Type B pancreatic cell (in vitro differentiated cells): ENCODE results near the gene VEGFB. TPM values are rescaled to one million over a fixed set of nuclear protein-coding genes. Genes with fewer than 3 reads are reported as not detected.

Experiments used
- DNase-seq: peaks from one replicate; pipeline ENCODE4 v3.0.0; 2021; ENCODE audit warnings: mixed read lengths; ENCODE audit not compliant: unreplicated experiment; ENCODE audit errors: extremely low spot score
- H3K27ac Mint-ChIP-seq: 2 replicates; pipeline ENCODE4 v1.8.0; 2021; ENCODE audit warnings: mild to moderate bottlenecking, mixed read lengths
- H3K27me3 Mint-ChIP-seq: 2 replicates; pipeline ENCODE4 v1.8.0; 2021; ENCODE audit warnings: mixed read lengths
- H3K36me3 Mint-ChIP-seq: 2 replicates; pipeline ENCODE4 v1.8.0; 2021; ENCODE audit warnings: mixed read lengths
- H3K4me1 Mint-ChIP-seq: one replicate; pipeline ENCODE4 v1.8.0; 2021; ENCODE audit warnings: mixed read lengths; ENCODE audit not compliant: unreplicated experiment
- H3K4me3 Mint-ChIP-seq: 2 replicates; pipeline ENCODE4 v1.8.0; 2021; ENCODE audit warnings: mild to moderate bottlenecking, mixed read lengths
- H3K9me3 Mint-ChIP-seq: 2 replicates; pipeline ENCODE4 v1.8.0; 2021; ENCODE audit warnings: mixed read lengths
- total RNA-seq: library from RNA; stranded (reverse); gene quantifications from 2 replicates; pipeline ENCODE4 v1.2.1, GENCODE V29; 2021; ENCODE audit warnings: low replicate concordance
- TF ChIP-seq, protein P1 (sequence below): fragments of 200-600 bp; sonication (generic); conservative IDR thresholded peaks from 2 replicates; pipeline ENCODE4 v1.5.0; 2021; ENCODE audit warnings: antibody characterized with exemption, mild to moderate bottlenecking

The VEGFB gene
- total RNA-seq, 1 donor from 2014 or later, result 66.3 TPM

DNA sequence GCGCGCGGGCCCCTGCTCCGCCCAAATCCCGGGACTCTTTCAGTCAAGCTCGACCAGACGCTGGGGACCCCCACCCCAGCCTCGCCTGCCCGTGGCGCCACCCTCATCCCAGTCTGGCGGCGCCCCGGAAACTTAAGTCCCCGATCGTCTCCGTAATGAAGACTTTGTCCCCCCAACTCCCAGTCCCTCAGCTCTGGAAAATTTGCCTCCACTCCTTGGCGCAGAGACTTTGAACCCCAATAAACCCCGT, 17.3 kb downstream of the VEGFB start:
- TF ChIP-seq, protein P1, sequence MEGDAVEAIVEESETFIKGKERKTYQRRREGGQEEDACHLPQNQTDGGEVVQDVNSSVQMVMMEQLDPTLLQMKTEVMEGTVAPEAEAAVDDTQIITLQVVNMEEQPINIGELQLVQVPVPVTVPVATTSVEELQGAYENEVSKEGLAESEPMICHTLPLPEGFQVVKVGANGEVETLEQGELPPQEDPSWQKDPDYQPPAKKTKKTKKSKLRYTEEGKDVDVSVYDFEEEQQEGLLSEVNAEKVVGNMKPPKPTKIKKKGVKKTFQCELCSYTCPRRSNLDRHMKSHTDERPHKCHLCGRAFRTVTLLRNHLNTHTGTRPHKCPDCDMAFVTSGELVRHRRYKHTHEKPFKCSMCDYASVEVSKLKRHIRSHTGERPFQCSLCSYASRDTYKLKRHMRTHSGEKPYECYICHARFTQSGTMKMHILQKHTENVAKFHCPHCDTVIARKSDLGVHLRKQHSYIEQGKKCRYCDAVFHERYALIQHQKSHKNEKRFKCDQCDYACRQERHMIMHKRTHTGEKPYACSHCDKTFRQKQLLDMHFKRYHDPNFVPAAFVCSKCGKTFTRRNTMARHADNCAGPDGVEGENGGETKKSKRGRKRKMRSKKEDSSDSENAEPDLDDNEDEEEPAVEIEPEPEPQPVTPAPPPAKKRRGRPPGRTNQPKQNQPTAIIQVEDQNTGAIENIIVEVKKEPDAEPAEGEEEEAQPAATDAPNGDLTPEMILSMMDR, result no peak
- Mint-ChIP-seq H3K4me3 (peak overlapping the region; percentile 92), H3K4me1 (peaks cover 21% of the 10 kb centered on the region), H3K9me3 (no peaks in the 10 kb centered on the region), H3K27ac (peak overlapping the region; percentile 56), H3K27me3 (no peaks in the 10 kb centered on the region), H3K36me3 (no peaks in the 10 kb centered on the region)
- no peak for DNase-seq

DNA sequence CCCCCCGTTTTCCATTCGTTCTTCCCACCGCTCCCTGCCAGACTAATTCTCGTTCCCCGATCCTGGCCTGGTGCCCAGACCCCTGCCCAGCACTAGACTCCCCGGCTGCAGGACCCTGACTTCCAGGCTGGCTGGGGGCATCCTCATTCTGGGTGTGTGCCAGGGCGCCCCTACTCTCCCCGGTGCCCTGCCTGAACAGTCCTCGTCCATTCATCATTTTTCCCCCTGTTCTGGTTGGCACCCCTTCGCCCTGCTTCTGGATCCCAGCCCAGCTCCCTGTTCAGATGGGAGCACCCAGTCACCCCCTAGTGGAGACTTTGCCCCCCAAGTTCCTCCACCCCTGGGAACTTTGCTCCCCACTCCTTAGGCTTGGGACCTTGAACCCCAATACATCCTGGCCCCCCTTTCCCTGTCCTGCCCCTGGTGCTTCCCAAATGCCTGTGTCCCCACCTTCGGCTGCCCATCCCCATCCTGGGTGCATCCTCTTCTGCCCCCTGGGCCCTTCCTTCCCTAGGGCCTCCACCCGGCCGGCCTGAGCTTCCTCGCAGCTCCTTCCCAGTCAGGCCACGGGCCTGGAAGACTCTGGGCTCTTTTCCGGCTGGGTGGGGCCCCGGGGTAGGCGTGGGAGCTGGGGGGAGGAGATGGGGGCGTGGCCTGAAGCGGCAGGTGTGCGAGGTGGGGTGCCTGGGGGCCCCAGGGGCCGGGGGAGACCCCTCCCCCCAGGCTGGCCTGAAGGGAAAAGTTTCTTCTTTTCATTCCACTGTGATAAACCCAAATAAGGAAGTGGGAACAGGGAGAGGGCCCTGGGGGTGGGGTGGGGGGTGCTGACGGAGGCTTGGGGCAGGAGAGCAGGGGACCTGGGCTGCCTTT, 17.9 kb downstream of the VEGFB start:
- no peaks in the 10 kb centered on the region for H3K36me3 Mint-ChIP-seq
- H3K4me3 Mint-ChIP-seq, result peak overlapping the region; percentile 92
- TF ChIP-seq, protein P1, result peak; percentile 28
- H3K9me3 Mint-ChIP-seq, result no peaks in the 10 kb centered on the region
- H3K27ac Mint-ChIP-seq, result peak overlapping the region; percentile 56
- no peaks in the 10 kb centered on the region for H3K27me3 Mint-ChIP-seq
- no peak for DNase-seq
- H3K4me1 Mint-ChIP-seq, result peaks cover 21% of the 10 kb centered on the region

DNA sequence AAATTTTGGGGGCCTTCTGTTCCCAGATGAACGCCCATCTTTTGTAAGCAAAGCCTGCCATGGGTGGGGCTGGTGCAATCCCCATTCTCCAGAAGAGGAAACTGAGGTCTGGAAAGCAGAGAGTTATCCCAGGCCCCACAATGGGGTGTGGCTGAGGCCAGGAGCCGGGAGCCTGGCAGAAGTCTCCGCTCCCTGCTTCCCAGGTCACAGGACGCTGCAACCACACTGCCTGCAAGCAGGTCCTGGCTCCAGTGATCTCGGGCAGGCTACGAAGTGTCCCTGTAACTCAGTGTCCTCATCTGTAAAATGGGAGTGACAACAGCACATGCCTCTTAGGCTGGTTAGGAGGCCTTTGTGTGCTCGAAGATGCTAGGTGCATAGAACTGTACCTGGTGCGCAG, 18.7 kb downstream of the VEGFB start:
- DNase-seq, result no peak
- H3K4me1 Mint-ChIP-seq, result peaks cover 17% of the 10 kb centered on the region
- TF ChIP-seq, protein P1, result no peak
- H3K9me3 Mint-ChIP-seq, result no peaks in the 10 kb centered on the region
- no peak overlapping the region for H3K27ac Mint-ChIP-seq
- no peaks in the 10 kb centered on the region for H3K27me3 Mint-ChIP-seq
- H3K36me3 Mint-ChIP-seq, result no peaks in the 10 kb centered on the region
- peak overlapping the region; percentile 70 for H3K4me3 Mint-ChIP-seq

DNA sequence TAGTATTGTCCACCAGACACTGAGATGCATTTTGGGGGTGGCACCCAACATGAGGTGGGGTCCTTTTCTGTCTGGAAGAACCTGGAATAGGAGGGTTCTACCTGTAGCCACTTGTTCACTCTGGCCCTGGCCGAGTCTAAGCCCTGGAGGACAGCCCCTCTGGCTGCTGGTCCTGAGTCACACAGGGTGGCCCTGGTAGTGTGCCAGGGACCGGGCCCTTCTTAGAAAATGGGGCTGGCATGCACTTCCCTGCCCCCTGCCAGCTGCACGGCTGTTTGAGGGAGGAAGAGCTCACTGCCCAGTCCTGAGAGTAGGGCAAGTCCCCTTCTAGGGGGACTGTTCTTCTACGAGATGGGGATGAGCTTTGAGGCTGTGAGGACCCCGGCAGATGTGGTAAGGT, 19.1 kb downstream of the VEGFB start:
- Mint-ChIP-seq H3K27ac (peak overlapping the region; percentile 53), H3K4me1 (peaks cover 15% of the 10 kb centered on the region), H3K27me3 (no peaks in the 10 kb centered on the region), H3K36me3 (no peaks in the 10 kb centered on the region), H3K9me3 (no peaks in the 10 kb centered on the region), H3K4me3 (peak overlapping the region; percentile 70)
- no peak for DNase-seq
- TF ChIP-seq, protein P1, result no peak

DNA sequence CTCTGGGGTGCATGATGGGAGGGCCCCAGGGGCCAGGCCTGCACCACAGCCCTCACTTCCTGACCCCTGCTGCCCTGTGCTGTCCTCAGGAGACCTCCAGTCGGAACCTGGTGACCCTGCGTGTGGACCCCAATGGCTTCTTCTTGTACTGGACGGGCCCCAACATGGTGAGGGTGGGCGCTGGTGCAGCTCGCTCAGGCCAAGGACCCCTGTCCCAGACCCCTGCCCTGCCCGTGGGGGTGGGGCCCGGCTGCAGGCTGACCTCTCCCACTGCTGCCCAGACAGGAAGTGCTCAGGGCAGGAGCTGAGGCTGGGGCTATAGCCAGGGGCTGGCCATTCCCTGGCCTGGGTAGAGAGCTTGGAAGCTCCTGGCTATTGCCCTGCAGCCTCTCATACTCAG, 19.9 kb downstream of the VEGFB start:
- TF ChIP-seq, protein P1, result no peak
- H3K27me3 Mint-ChIP-seq, result no peaks in the 10 kb centered on the region
- DNase-seq, result no peak
- H3K27ac Mint-ChIP-seq, result peak overlapping the region; percentile 53
- H3K9me3 Mint-ChIP-seq, result no peaks in the 10 kb centered on the region
- peak overlapping the region; percentile 55 for H3K4me3 Mint-ChIP-seq
- H3K36me3 Mint-ChIP-seq, result peaks cover 1% of the 10 kb centered on the region
- peaks cover 15% of the 10 kb centered on the region for H3K4me1 Mint-ChIP-seq
